Upper lobe of left lung (tissue), 6 donors: Measurements from ENCODE around the gene SLC4A7. TPM values are rescaled to one million over a fixed set of nuclear protein-coding genes. Genes with fewer than 3 reads are reported as not detected.

Experiments used
- ATAC-seq, 2 donors: fragments of 200-7000 bp; cut with Tn5 transposase; one replicate each; pipeline ENCODE4 v1.9.1; 2022; ENCODE audit warnings: mild to moderate bottlenecking in 2 of 2, moderate library complexity in 2 of 2; ENCODE audit not compliant: low FRiP score in 2 of 2
- DNase-seq, 2 donors: peaks; one replicate each; pipeline ENCODE4 v3.0.0-alpha.2; 2019 to 2020
- H3K27ac ChIP-seq, 4 donors: fragments of 200-600 bp; sonication (generic); one replicate each; pipeline ENCODE4 v1.5.1; 2016 to 2019
- H3K27me3 ChIP-seq, 4 donors: fragments of 200-600 bp; sonication (generic); one replicate each; pipeline ENCODE4 v1.5.1; 2017 to 2019
- H3K36me3 ChIP-seq, 4 donors: fragments of 200-600 bp; sonication (generic); one replicate each; pipeline ENCODE4 v1.5.1; 2016 to 2019
- H3K4me1 ChIP-seq, 4 donors: fragments of 200-600 bp; sonication (generic); one replicate each; pipeline ENCODE4 v1.5.1; 2018 to 2019
- H3K4me3 ChIP-seq, 4 donors: fragments of 200-600 bp; sonication (generic); one replicate each; pipeline ENCODE4 v1.5.1; 2017 to 2019; ENCODE audit warnings: mild to moderate bottlenecking in 2 of 4, moderate library complexity in 1 of 4
- H3K9me3 ChIP-seq, 4 donors: fragments of 200-600 bp; sonication (generic); one replicate each; pipeline ENCODE4 v1.5.1; 2018 to 2019
- EP300 ChIP-seq, 4 donors: sonication (generic); formaldehyde crosslinking; IDR thresholded peaks; one replicate each; pipeline ENCODE4 v1.5.1; 2017; ENCODE audit warnings: antibody characterized with exemption in 4 of 4, control low read depth in 2 of 4
- POLR2A ChIP-seq, 4 donors: fragments of 450-650 bp; IDR thresholded peaks; one replicate each; pipeline ENCODE4 v1.5.1; 2016 to 2017; ENCODE audit warnings: antibody characterized with exemption in 4 of 4, mild to moderate bottlenecking in 2 of 4
- POLR2AphosphoS5 ChIP-seq, 2 donors: sonication (generic); formaldehyde crosslinking; IDR thresholded peaks; one replicate each; pipeline ENCODE4 v1.5.1; 2017; ENCODE audit warnings: antibody characterized with exemption in 2 of 2
- WGBS, 2 donors: methylation state at CpG; one replicate each; pipeline ENCODE4 v1.1.5; 2017 to 2018; 5-methylcytosine and 5-hydroxymethylcytosine counted together
- total RNA-seq, 6 donors: library from RNA; depleted of rRNA in 4 of 6; stranded (reverse); fragments of >200 nt in 4 of 6; gene quantifications; one replicate each; pipeline versions ENCODE4 v1.1.0 to v1.2.1, GENCODE V29; 2016 to 2021
- TF ChIP-seq, protein P1 (sequence below), 6 experiments: fragments of 450-650 bp in 4 of 6; fragments of 200-600 bp in 2 of 6; sonication (generic) in 2 of 6; IDR thresholded peaks; one replicate each; pipeline ENCODE4 v1.5.1; 2016 to 2019; ENCODE audit warnings: antibody characterized with exemption in 6 of 6
- donor health status: DM: no; HTN: no; CAD: no; lungs with moderate emphysema.
- donor health status: DM: no; HTN: yes; CAD: no; lungs with severe emphysema.

SLC4A7 gene
- total RNA-seq, 6 donors from 2014 or later = 11.8 to 40.5 (median 19.6) TPM

DNA sequence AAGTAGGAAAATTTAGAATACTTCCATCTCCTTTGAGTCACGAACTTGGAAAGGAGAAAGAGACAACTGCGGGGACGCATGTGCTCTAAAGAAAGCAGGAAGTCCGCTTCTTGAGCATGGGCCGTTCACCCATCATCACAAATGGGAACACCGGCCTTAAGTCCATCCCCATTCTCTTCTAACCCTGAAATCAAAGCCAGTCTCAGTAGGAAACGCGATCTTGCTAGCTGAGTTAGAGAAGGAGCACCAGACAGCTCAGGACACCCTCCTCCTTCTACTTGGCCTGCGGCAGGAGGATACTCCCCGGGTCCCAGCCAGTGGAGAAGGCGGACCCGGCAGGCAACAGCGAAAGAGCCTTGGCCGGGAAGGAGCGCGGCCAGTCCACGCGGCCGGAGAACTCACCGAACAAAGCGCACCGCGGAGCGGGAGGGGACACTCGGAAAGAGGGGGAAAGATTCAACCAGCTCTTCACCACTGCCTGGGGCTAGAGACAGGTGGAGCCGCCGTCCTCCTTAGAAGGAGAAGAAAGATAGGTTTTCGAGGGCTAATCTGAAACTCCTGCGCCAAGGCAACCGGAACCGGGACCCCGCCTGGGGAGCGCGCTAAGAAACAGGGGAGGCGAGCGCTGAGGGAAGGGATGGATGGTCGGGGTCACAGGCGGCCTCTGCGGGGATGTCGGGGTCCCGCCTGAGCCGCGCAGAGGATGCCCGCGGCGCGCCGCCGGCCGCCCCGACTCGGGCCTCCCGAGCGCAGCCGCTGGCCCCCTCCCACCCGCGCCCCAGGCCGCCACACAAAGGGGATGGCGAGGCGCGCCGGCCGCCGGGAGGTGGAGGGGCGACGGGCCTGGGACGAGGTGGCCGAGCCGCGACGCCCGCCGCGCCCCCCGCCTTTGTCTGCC lies 818 bp downstream of the SLC4A7 start:
- H3K4me3 ChIP-seq = peak overlapping the region; percentile 78 to 93 (median 82)
- H3K9me3 ChIP-seq = no peaks in the 10 kb centered on the region
- 1% methylated on average over 33 to 50 of the region's 75 CpGs for WGBS, 2 donors
- H3K36me3 ChIP-seq = no peaks in the 10 kb centered on the region
- DNase-seq (peak; percentile 60 to 86), ATAC-seq (peak in 1 of 2 donors; percentile 61)
- H3K27ac ChIP-seq = peak overlapping the region; percentile 92 to 95 (median 94)
- H3K27me3 ChIP-seq = no peaks in the 10 kb centered on the region
- TF ChIP-seq POLR2A (IDR thresholded peaks at IDR 0.05) (peak in 1 of 4 donors; percentile 41), POLR2AphosphoS5 (IDR thresholded peaks at IDR 0.05) (peak in 1 of 2 donors; percentile 52), EP300 (IDR thresholded peaks at IDR 0.05) (no peak)
- TF ChIP-seq, protein P1, sequence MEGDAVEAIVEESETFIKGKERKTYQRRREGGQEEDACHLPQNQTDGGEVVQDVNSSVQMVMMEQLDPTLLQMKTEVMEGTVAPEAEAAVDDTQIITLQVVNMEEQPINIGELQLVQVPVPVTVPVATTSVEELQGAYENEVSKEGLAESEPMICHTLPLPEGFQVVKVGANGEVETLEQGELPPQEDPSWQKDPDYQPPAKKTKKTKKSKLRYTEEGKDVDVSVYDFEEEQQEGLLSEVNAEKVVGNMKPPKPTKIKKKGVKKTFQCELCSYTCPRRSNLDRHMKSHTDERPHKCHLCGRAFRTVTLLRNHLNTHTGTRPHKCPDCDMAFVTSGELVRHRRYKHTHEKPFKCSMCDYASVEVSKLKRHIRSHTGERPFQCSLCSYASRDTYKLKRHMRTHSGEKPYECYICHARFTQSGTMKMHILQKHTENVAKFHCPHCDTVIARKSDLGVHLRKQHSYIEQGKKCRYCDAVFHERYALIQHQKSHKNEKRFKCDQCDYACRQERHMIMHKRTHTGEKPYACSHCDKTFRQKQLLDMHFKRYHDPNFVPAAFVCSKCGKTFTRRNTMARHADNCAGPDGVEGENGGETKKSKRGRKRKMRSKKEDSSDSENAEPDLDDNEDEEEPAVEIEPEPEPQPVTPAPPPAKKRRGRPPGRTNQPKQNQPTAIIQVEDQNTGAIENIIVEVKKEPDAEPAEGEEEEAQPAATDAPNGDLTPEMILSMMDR (IDR thresholded peaks at IDR 0.05) = no peak
- H3K4me1 ChIP-seq = peaks cover 0 to 20% (median 7%) of the 10 kb centered on the region in 4 donors

DNA sequence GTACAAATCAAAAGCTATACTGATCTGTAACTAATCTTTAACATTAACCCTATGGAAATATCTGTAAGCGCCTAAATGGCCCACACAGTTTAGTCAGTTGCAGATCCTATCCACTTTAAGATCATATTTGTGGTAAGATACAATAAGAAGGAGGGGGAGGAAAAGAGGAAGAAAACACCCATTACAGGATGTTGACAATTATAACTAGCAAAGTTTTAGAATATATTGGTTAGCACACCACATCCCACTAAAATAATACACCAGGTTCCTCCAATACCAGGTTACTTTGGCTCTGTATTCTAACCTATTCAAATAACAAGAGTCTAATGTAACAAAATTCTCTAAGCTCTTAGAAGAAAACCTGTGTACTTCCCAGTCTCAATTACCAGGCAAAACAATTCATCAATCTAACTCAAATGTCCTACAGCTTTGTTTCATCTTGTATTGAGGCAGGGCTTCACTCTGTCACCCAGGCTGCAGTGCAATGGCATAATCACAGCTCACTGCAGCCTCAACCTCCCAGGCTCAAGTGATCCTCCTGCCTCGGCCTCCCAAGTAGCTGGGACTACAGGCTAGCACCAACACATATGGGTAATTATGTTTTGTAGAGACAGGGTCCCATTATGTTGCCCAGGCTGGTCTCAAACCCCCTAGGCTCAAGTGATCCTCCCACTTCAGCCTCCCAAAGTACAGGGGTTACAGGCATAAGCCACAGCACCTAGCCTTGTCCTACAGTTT lies 4.2 kb downstream of the SLC4A7 start:
- H3K4me1 ChIP-seq = peaks cover 0 to 20% (median 7%) of the 10 kb centered on the region in 4 donors
- H3K9me3 ChIP-seq = no peaks in the 10 kb centered on the region
- peak overlapping the region in 1 of 4 donors; percentile 30 for H3K27ac ChIP-seq
- ATAC-seq (no peak), DNase-seq (no peak)
- no peaks in the 10 kb centered on the region for H3K27me3 ChIP-seq
- no peak overlapping the region for H3K4me3 ChIP-seq
- TF ChIP-seq POLR2AphosphoS5 (IDR thresholded peaks at IDR 0.05) (no peak), POLR2A (IDR thresholded peaks at IDR 0.05) (no peak)
- TF ChIP-seq, protein P1 (IDR thresholded peaks at IDR 0.05) = no peak
- 75 to 78% methylated on average over 2 of the region's 2 CpGs for WGBS, 2 donors
- H3K36me3 ChIP-seq = no peaks in the 10 kb centered on the region

DNA sequence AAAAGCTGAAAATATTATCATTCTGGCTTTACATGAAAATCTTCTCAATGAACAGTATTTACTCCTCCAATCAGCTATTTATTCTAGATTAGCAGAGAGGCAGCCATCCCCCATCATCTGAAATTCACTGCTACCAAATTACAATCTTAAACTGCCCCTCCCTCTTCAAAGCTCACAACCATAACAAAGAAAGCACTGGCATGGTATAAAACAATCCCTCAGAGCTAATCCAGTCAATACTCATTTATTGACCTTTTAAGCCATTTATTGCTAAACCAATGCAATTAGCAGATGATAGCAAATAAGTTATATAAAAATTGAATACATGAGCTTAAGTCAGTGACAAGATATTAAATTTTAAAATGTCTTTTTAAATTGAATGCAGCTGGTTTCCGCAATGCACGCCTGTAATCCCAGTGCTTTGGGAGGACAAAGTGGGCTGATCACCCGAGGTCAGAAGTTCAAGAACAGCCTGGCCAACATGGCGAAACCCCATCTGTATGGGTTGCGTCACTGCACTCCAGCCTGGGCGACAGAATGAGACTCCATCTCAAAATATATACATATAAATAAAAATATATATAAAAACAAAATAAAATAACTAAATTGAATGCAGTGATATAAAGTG lies 12.1 kb downstream of the SLC4A7 start:
- 89 to 94% methylated on average over 6 of the region's 6 CpGs for WGBS, 2 donors
- Histone ChIP-seq H3K27me3 (no peaks in the 10 kb centered on the region), H3K4me1 (peaks cover 0 to 5% (median 0%) of the 10 kb centered on the region in 4 donors), H3K36me3 (no peaks in the 10 kb centered on the region), H3K9me3 (no peaks in the 10 kb centered on the region), H3K27ac (no peak overlapping the region), H3K4me3 (no peak overlapping the region)
- ATAC-seq (no peak), DNase-seq (no peak)
- no peak for TF ChIP-seq POLR2A (IDR thresholded peaks at IDR 0.05)
- no peak for TF ChIP-seq POLR2AphosphoS5 (IDR thresholded peaks at IDR 0.05)
- TF ChIP-seq, protein P1 (IDR thresholded peaks at IDR 0.05) = no peak
- no peak for TF ChIP-seq EP300 (IDR thresholded peaks at IDR 0.05)

DNA sequence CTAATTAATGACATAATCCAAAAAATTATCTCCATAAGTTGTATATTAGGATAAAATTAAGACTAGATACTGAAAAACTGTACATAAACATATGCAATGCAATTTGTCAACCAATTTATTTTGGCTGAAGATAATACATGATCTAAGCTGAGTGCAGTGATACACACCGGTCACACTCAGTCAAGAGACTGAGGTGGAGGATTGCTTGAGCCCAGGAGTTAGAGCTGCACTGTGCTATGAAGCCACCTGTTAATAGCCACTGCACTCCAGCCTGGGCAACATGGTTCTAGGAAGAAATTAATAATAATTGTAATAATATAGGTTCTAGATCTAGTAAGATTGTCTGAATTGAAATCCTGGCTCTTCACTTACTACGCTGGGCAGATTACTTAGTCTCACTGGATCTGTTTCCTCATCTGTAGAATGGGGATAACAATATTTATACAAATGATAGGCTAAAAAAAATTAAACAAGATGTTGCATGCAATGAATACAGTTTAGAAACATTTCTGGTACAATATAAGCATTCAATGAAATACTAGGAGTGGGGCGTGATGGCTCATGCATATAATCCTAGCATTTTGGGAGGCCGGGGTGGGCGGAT lies 15.8 kb downstream of the SLC4A7 start:
- 96% methylated on average over 5 of the region's 5 CpGs for WGBS, 2 donors
- Histone ChIP-seq H3K36me3 (no peaks in the 10 kb centered on the region), H3K27me3 (no peaks in the 10 kb centered on the region), H3K4me1 (peaks cover 0 to 6% (median 0%) of the 10 kb centered on the region in 4 donors), H3K4me3 (no peak overlapping the region), H3K27ac (no peak overlapping the region), H3K9me3 (no peaks in the 10 kb centered on the region)
- TF ChIP-seq POLR2A (IDR thresholded peaks at IDR 0.05) (no peak), POLR2AphosphoS5 (IDR thresholded peaks at IDR 0.05) (no peak), EP300 (IDR thresholded peaks at IDR 0.05) (no peak)
- TF ChIP-seq, protein P1 (IDR thresholded peaks at IDR 0.05) = no peak
- no peak for ATAC-seq
- no peak for DNase-seq
